Measurements from ENCODE around the gene RND2. TPM values are rescaled to one million over a fixed set of nuclear protein-coding genes. Genes with fewer than 3 reads are reported as not detected.

The RND2 gene
- total and polyA plus RNA-seq, 2 of the 13 experiments (the other 11 are each of a cell fraction or from before 2014, with no cell fraction given) = 0.05 to 0.11 TPM

DNA sequence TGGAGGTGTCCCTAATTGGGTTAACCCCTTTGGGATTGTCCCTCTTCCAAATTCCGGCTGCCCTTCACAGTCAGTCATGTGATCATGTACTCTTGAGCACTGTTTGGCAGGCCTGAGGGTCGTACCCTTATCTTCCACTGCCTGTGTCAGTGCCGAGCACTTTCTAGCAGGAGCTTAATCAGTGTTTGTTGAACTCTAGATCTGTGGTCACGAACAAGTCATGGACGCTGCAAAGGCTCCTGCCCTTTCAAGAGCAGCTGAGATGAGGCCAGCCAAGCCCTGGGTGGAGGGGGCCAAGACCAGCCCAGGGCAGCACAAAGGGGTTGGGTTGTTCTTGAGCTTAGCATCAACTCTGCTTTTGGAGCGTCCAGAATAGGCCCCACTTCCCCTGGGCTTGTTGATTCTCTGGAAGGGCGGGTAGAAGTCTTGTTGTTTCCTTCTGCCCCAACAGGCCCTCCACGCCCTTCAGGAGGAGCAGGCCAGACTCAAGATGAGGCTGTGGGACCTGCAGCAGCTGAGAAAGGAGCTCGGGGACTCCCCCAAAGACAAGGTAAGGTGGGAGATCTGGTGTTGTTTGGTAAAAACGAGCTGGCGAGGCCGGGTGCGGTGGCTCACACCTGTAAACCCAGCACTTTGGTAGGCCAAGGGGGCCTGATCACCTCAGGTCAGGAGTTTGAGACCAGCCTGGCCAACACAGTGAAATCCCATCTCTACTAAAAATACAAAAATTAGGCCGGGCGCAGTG is 13.1 kb upstream of the RND2 start (continued):
- TF ChIP-seq ZNF710 (CRISPR knock-in tag; IDR thresholded peaks at IDR 0.05; ENCODE audit: borderline replicate concordance) (no peak), ZFAT (CRISPR knock-in tag; conservative IDR thresholded peaks at IDR 0.05) (no peak), ZNF260 (CRISPR knock-in tag; IDR thresholded peaks at IDR 0.05; ENCODE audit: borderline replicate concordance, low read depth) (no peak), NPAS2 (CRISPR knock-in tag; IDR thresholded peaks at IDR 0.05; ENCODE audit: borderline replicate concordance) (no peak), NFE2L1 (CRISPR knock-in tag; IDR thresholded peaks at IDR 0.05; ENCODE audit: borderline replicate concordance) (no peak), GATAD2A (CRISPR knock-in tag; IDR thresholded peaks at IDR 0.05) (0 out of 2 replicates have a peak, but pooled peaks have one; percentile 14), ZNF564 (CRISPR knock-in tag; IDR thresholded peaks at IDR 0.05) (no peak), NONO (IDR thresholded peaks at IDR 0.05) (no peak), NONO (CRISPR knock-in tag; conservative IDR thresholded peaks at IDR 0.05) (0 out of 2 replicates have a peak, but pooled peaks have one; percentile 28), ZNF607 (CRISPR knock-in tag; IDR thresholded peaks at IDR 0.05; ENCODE audit: borderline replicate concordance) (no peak), KAT8 (CRISPR knock-in tag; IDR thresholded peaks at IDR 0.05) (no peak), RBAK (CRISPR knock-in tag; IDR thresholded peaks at IDR 0.05) (no peak), HES4 (CRISPR knock-in tag; IDR thresholded peaks at IDR 0.05; ENCODE audit: borderline replicate concordance) (no peak), ARID5B (CRISPR knock-in tag; IDR thresholded peaks at IDR 0.05) (0 out of 2 replicates have a peak, but pooled peaks have one; percentile 16), PHF8 (CRISPR knock-in tag; IDR thresholded peaks at IDR 0.05) (peak; percentile 36; the same call in 1 of the 2 replicates), HDAC2 (CRISPR knock-in tag; IDR thresholded peaks at IDR 0.05) (0 out of 2 replicates have a peak, but pooled peaks have one; percentile 11), FLYWCH1 (CRISPR knock-in tag; IDR thresholded peaks at IDR 0.05) (no peak), ZNF691 (CRISPR knock-in tag; IDR thresholded peaks at IDR 0.05; ENCODE audit: borderline replicate concordance, low read depth) (peak; percentile 98), ZSCAN21 (CRISPR knock-in tag; IDR thresholded peaks at IDR 0.05; ENCODE audit: borderline replicate concordance) (no peak), ZNF616 (CRISPR knock-in tag; IDR thresholded peaks at IDR 0.05; ENCODE audit: low read depth) (no peak), FOXA3 (CRISPR knock-in tag; IDR thresholded peaks at IDR 0.05) (no peak), HIVEP1 (CRISPR knock-in tag; IDR thresholded peaks at IDR 0.05) (0 out of 2 replicates have a peak, but pooled peaks have one; percentile 39)

Measured in HepG2 (cell line).